Coronary artery (tissue), 2 donors: ENCODE data around the gene CD247.

ENCODE experiments used
- DNase-seq: peaks from one replicate; pipeline ENCODE4 v3.0.0-alpha.2; 2017; ENCODE audit warnings: low spot score
- H3K27ac ChIP-seq, 2 donors: fragments of 200-600 bp; sonication (generic); one replicate each; pipeline ENCODE4 v1.5.1; 2016 to 2019
- H3K4me3 ChIP-seq: fragments of 200-600 bp; sonication (generic); 2 replicates; pipeline ENCODE4 v1.5.1; 2016; ENCODE audit warnings: mild to moderate bottlenecking, moderate library complexity
- TF ChIP-seq, protein P1 (sequence below): fragments of 200-600 bp; sonication (generic); IDR thresholded peaks from one replicate; pipeline ENCODE4 v1.5.1; 2019; ENCODE audit warnings: antibody characterized with exemption

CD247 gene

DNA sequence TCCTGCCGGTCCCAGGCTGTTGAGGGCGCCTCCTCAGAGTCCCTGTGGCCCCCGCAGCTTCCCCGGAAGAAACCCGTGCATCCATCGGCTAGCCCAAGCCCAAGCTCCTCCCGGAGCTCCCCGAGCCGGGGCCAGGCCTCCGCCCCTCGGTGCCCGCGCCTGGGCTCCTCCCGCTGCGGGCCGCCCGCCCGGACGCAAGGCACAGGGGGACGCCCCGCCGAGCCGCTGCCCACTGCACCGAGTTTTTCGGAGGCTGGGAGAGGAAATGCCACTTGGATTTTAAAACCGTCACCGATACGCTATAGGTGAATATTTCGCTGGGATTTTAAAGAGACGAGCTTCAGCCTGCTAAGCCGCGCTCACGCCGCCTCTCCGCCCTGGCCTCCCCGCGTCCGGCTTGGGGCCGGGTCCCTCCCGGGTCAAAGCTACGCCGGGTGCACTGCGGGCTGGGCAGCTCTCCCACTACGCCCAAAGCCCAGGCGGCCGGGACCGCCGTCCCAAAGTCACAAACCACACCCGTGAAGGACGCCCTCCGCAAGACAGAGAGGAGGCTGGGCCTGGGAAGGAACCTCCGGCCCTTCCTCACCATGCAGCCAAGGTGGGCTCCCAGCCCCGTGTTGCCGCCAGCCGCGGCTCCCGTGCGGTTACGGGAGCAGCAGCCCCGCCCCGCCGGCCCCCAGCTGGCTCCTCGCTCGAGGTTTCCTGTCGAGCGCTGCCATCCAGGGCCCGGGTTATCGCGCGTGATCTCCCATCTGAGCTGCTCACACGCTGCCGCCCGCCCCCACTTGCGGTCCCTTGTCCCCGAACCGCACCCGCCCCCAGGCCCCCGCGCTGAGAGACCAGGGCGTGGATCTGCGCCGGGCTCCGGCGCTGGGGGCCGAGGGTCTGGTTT is 63.2 kb downstream of the CD247 start:
- Histone ChIP-seq H3K27ac (peak overlapping the region; percentile 79 to 82), H3K4me3 (peak overlapping the region; percentile 76)
- peak; percentile 83 for DNase-seq
- TF ChIP-seq, protein P1, sequence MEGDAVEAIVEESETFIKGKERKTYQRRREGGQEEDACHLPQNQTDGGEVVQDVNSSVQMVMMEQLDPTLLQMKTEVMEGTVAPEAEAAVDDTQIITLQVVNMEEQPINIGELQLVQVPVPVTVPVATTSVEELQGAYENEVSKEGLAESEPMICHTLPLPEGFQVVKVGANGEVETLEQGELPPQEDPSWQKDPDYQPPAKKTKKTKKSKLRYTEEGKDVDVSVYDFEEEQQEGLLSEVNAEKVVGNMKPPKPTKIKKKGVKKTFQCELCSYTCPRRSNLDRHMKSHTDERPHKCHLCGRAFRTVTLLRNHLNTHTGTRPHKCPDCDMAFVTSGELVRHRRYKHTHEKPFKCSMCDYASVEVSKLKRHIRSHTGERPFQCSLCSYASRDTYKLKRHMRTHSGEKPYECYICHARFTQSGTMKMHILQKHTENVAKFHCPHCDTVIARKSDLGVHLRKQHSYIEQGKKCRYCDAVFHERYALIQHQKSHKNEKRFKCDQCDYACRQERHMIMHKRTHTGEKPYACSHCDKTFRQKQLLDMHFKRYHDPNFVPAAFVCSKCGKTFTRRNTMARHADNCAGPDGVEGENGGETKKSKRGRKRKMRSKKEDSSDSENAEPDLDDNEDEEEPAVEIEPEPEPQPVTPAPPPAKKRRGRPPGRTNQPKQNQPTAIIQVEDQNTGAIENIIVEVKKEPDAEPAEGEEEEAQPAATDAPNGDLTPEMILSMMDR: no peak

DNA sequence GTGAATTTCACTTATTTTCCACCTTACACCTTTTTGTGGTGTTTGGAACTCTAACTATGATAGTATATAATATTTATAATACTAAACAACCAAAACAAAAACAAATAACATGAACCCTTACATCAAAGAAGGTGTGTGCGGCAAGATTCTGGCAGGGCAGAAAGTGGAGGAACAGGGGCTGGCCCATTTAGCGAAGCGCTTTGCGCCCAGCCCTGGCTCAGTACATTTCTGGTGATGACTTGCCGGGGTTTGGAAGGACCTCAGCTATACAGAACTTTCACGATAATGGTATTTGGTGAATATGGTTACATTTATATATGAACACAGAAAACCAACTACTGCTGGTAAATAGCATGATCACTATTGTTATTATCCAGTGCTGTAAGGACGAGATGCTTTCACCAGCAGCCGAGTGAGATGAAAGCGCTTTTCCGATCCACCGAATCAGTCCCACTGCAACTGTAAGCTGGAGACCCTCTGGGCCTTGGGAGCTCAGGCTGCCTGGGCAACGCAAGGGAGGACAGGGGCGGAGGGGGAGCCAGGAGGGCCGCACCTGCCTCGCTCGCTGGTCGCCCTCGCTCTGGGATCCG is 63.9 kb downstream of the CD247 start:
- TF ChIP-seq, protein P1: no peak
- H3K27ac ChIP-seq: peak overlapping the region; percentile 79 to 82
- DNase-seq: no peak
- peak overlapping the region; percentile 76 for H3K4me3 ChIP-seq

DNA sequence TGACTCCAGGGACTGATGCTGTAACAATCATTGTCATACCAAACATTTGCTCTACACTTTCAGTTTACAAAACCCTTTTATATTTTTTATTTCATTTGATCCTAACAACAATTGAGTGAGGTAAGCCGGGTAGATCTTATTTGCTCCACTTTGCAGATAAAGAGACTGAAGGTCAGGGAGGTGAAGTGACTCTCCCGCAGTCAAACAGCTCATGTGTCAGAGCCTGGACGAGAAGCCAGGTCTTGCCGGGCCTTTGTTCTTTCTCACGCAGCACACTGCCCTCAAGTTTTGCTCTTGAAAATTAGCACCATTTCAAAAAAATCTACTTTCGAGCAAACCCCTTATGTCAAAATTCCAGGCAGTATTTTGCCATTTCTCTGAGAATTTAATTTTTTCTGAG is 65.2 kb downstream of the CD247 start:
- no peak for DNase-seq
- Histone ChIP-seq H3K4me3 (no peak overlapping the region), H3K27ac (no peak overlapping the region)
- TF ChIP-seq, protein P1: no peak

DNA sequence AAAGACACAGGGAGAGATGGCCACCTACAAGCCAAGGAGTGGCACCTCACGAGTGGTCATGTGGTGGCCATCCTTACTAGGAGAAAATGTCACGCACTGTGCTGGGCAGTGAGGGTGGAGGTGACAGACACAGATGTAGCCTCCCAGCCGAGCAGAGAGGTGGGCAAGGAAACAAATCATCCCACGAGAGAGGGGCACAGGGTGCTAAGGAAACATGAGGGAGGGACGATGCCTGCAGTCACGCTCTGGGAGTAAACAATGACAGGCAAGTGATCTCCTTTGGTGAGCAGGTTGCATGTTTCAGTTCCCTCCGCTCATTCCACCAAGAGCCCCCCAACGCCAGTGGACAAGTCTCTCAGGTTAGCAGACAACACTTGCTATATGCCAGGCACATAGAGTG is 65.8 kb downstream of the CD247 start:
- DNase-seq: no peak
- no peak overlapping the region for H3K27ac ChIP-seq
- TF ChIP-seq, protein P1: no peak
- no peak overlapping the region for H3K4me3 ChIP-seq

DNA sequence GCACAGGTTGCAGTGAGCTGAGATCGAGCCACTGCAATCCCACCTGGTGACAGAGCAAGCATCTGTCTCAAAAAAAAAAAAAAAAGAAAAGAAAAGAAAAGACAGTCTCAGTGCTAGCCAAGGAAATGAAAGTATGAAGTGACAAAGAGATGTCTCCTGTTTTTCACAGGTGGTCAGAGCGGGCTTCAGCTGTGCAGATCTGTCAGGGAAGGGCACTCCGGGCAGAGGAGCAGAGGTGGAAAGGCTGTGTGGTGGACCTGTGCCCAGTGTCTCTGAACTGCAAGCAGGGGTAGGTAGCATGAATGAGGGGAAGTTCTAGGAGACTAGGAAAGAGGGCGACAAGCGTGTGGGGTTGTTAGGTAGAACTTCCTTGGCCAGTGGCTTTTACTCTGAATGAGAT is 67.5 kb downstream of the CD247 start:
- Histone ChIP-seq H3K4me3 (no peak overlapping the region), H3K27ac (no peak overlapping the region)
- TF ChIP-seq, protein P1: no peak
- DNase-seq: no peak

DNA sequence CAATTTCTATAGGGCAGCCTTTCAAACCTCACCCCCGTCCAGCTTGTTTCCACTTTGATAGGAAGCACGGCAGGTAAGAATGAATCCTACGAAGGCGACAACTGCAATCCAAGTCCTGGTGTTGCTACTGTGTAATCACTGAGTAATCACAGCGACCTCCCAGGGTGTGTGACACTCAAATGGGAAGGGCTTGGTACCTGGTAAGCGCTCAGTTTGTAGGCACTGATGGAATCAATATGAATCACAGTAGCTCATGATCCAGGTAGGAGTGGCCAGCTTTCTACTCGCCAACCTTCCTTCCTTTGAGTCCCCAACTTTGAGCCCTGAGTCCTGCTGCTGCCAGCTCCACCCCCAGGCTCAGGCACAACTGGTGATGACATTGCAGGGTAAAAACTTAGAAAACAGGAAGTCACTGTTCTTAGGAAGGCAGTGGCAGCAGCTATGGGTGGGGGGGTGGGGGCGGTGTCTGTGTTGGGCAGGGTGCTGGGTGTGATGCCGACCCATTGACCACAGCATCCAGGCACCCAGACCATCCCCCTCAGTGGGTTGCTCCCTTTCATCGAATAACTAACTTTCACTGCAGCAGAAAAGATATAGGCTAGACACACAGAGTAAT is 70.7 kb downstream of the CD247 start:
- TF ChIP-seq, protein P1: no peak
- no peak overlapping the region for H3K4me3 ChIP-seq
- no peak overlapping the region for H3K27ac ChIP-seq
- peak; percentile 57 for DNase-seq
